Astrocyte of the spinal cord (primary cell): Measurements from ENCODE around the gene CREBRF.

Source experiments
- DNase-seq: peaks from one replicate; pipeline ENCODE4 v3.0.0; 2011; ENCODE audit warnings: low read depth, low spot score
- H3K4me3 ChIP-seq: 2 replicates; pipeline ENCODE4 v1.5.1; 2011; ENCODE audit warnings: low read depth, mild to moderate bottlenecking, low read length, moderate library complexity
- in situ Hi-C: cut with HindIII; loops from 2 replicates; pipeline ENCODE4 v1.10.0; 2017; ENCODE audit warnings: low sequenced_read_pairs
- TF ChIP-seq, protein P1 (sequence below): IDR thresholded peaks from 2 replicates; pipeline ENCODE4 v1.5.1; 2012; ENCODE audit warnings: low read depth, mild to moderate bottlenecking, low read length, inconsistent platforms

CREBRF gene

GRCh38 chr5:173161148-173161547 lies 105.0 kb downstream of the CREBRF start:
- H3K4me3 ChIP-seq, result no peak overlapping the region
- in situ Hi-C loops, result no loop called here
- TF ChIP-seq, protein P1, sequence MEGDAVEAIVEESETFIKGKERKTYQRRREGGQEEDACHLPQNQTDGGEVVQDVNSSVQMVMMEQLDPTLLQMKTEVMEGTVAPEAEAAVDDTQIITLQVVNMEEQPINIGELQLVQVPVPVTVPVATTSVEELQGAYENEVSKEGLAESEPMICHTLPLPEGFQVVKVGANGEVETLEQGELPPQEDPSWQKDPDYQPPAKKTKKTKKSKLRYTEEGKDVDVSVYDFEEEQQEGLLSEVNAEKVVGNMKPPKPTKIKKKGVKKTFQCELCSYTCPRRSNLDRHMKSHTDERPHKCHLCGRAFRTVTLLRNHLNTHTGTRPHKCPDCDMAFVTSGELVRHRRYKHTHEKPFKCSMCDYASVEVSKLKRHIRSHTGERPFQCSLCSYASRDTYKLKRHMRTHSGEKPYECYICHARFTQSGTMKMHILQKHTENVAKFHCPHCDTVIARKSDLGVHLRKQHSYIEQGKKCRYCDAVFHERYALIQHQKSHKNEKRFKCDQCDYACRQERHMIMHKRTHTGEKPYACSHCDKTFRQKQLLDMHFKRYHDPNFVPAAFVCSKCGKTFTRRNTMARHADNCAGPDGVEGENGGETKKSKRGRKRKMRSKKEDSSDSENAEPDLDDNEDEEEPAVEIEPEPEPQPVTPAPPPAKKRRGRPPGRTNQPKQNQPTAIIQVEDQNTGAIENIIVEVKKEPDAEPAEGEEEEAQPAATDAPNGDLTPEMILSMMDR, result no peak
- no peak for DNase-seq

DNA sequence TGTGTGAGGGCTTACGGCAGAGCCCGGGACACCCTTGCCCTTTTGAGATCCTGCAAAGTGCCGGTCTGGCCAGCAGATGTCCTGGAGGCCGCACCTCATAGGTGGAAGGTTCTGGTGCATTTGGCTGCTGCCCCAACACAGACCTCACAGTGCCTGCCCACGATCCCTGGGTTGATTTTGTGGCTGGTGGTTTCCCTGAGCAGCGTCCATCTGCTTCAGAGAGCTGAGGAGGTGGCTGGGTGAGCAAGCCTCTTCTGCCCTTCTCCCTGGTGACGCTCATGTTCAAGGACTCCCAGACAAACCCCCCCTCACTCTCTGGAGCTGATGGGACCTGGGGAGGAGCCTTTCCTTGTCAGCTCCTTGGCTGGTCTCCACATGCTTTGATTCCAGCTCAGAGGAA lies 107.1 kb downstream of the CREBRF start:
- DNase-seq, result no peak
- TF ChIP-seq, protein P1, result no peak
- in situ Hi-C loops, result no loop called here
- no peak overlapping the region for H3K4me3 ChIP-seq

GRCh38 chr5:173165177-173166016 lies 109.2 kb downstream of the CREBRF start:
- H3K4me3 ChIP-seq, result no peak overlapping the region
- no peak for DNase-seq
- TF ChIP-seq, protein P1, result no peak
- in situ Hi-C loops, result no loop called here

- TF ChIP-seq, protein P1, result no peak
- DNase-seq, result no peak
- H3K4me3 ChIP-seq, result no peak overlapping the region
- in situ Hi-C loops, result no loop called here
Observed at GRCh38 chr5:173172166-173172565, 116.0 kb downstream of the CREBRF start.

GRCh38 chr5:173175523-173175922 lies 119.4 kb downstream of the CREBRF start:
- DNase-seq, result no peak
- H3K4me3 ChIP-seq, result no peak overlapping the region
- in situ Hi-C loops, result no loop called here
- TF ChIP-seq, protein P1, result no peak

DNA sequence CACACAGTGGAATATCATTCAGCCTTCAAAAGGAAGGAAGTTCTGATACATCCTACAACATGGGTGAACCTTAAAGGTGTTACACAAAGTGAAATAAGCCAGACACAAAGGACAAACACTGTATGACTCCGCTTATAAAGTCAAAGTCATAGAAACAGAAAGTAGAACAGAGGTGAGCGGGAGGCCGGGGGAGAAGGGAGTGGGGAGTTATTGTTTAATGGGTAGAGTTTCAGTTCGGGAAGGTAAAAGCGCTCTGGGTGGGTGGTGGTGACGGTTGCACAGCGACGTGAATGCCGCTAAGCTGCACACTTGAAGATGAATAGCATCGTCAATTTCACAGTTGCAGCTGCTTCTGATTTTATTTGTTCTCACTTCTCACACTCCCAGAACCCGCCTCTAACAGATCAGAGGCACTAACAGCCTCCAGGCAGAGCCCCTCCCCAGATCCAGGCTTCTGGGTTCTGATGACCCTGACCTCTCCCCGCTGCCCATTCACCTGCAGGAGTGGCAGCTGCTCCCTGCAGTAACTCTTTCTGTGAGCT lies 122.3 kb downstream of the CREBRF start:
- in situ Hi-C loops, result no loop called here
- no peak for DNase-seq
- TF ChIP-seq, protein P1, result no peak
- H3K4me3 ChIP-seq, result no peak overlapping the region
